ENCODE data around the gene LAMB1.

- TF ChIP-seq POLR2A (IDR thresholded peaks at IDR 0.05; ENCODE audit: low read length) (no peak), GATA1 (IDR thresholded peaks at IDR 0.05; ENCODE audit: low read depth, low read length) (no peak)
Observed at GRCh38 chr7:108007261-108007660, 4.3 kb upstream of the LAMB1 start.

All from erythroblast (primary cell).